Measurements from ENCODE around the gene PSMA1. TPM values are rescaled to one million over a fixed set of nuclear protein-coding genes. Genes with fewer than 3 reads are reported as not detected.
A peak's percentile ranks its signal among the peaks of the same experiment; 100 is the strongest.
"Not testable (repeated sequence)": the region's sequence is repeated elsewhere in the genome, so short reads cannot be mapped to it uniquely, and the experiment has no call there.

The PSMA1 gene
- total and polyA plus RNA-seq, 3 experiments from 2014 or later = 159 to 344 (median 337) TPM

DNA sequence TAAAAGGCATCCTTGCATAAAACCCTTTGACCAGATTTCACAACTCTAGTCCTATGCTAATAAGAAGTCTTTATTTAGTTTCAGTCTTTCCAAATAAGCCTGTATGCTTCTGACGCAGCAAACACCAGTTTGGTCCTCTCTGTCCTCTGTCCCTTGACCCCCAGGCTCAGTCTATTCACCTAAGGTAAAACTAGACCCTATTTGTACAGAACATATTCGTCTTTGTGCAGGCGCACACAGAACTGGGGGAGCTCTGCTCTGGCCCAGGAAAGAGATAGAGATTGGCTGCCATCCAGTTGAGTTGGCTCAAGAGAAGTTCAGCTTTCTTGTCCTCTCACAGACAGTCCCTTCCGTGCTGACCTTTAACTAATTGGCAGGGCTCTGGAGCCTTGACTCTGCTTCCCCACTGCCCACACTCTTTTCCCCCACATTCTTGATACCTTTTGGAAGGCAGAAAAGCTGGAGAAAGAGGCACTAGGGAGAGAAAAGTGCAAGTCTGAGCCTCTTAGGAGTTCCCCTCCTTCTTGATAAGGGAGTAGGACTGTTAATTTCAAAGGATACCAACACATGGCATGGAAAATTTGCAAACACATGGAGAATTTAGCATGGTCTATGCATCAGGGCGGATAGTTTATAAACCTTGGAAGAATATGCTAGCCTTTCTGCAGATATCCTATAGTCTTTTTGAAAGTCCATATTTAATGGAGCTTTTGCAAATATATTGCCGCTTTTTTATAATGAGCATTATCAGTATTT is 21.2 kb upstream of the PSMA1 start:
- Histone ChIP-seq H3K27me3 (ENCODE audit: insufficient read depth, low read length, poor library complexity, severe bottlenecking) (no peaks in the 10 kb centered on the region), H3K27ac (ENCODE audit: low read depth, low read length) (no peak overlapping the region), H3K36me3 (ENCODE audit: insufficient read depth, low read length) (no peaks in the 10 kb centered on the region), H3K4me3 (ENCODE audit: low read length) (no peak overlapping the region), H3K9me3 (ENCODE audit: low read length) (no peaks in the 10 kb centered on the region), H3K4me1 (ENCODE audit: insufficient read depth, low read length) (no peaks in the 10 kb centered on the region)
- ChIA-PET POLR2A (interaction anchor here (0.6 kb wide), 1 partner anchor 55 kb away, joined by 3 read pairs; no protein-coding TSS in a partner anchor), CTCF (interaction anchor here (2.1 to 4.3 kb wide), 3 partner anchors 38 to 367 kb away, joined by 6 to 18 read pairs (median 7); partner anchors contain the start of gene PDE3B)
- peaks cover 18 to 48% (median 42%) of the 10 kb centered on the region in 3 donors for H3K4me1 Mint-ChIP-seq
- H3K27me3 Mint-ChIP-seq = no peaks in the 10 kb centered on the region
- H3K9me3 Mint-ChIP-seq = no peaks in the 10 kb centered on the region
- peak overlapping the region in 4 of 8 donors; percentile 1 to 44 (median 18) for H3K27ac Mint-ChIP-seq
- no peak overlapping the region for H3K4me3 Mint-ChIP-seq
- no peak for DNase-seq
- peaks cover 0 to 4% (median 3%) of the 10 kb centered on the region in 3 donors for H3K36me3 Mint-ChIP-seq

DNA sequence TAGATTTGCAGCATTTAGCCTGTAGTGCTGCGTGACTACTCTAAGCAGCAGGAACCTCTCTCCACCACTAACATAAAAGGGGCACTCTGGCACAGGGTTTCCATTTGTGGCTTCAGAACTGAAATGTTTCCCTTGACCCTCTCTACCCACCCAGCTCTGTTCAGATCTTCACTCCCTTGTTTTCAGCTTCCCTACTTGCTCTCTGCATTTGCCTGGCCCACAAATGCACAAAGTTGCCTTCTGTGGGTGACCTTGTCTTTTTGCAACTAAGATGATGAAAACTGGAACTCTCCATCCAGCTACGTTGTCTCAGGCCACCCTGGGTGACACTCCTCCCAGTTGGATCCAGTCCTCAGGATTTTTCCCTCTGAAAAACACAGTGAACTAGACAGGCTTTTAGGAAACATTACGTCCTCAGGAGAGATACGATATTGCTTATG is 19.8 kb upstream of the PSMA1 start:
- POLR2A ChIA-PET = interaction anchor here (0.6 kb wide), 1 partner anchor 28 kb away, joined by 3 read pairs; no protein-coding TSS in a partner anchor

DNA sequence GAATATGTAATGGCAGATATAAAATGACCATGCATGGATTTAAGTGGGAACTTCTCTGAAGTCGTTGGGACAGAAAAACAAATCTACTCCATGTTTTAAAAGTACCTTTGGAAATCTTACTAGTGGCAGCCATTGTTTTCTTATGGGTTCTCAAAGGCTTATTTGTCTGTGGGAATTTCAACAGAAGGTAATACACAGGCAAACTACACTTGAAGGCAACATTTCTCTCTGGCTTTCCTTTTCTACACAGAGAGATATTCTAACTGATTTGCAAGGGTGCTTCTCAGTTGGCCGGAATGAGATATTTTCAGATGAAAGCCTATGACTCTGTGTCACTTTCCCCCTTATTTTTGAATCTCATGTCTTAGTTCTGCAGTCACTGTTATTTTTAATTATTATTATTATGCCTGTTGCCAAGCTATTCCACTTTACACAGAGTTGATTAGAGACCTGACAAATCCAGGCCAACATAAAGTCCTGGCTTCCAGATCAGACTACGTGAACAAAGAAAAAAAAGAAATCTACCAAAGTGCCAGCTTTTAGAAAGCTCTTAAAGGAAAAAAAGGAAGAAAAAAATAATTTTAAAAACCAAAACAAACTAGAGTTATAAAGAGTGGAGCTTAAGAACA is 18.9 kb upstream of the PSMA1 start:
- POLR2A ChIA-PET = interaction anchor here (0.5 to 0.7 kb wide), 2 partner anchors 14 to 105 kb away, joined by 3 to 5 read pairs; partner anchors contain the start of gene PDE3B

More for the DNA sequence above, 19.8 kb upstream of the PSMA1 start:
- Mint-ChIP-seq H3K27ac (peak overlapping the region in 7 of 8 donors; percentile 12 to 65 (median 41)), H3K4me1 (peaks cover 15 to 39% (median 34%) of the 10 kb centered on the region in 3 donors), H3K36me3 (peaks cover 0 to 3% (median 0%) of the 10 kb centered on the region in 3 donors), H3K27me3 (no peaks in the 10 kb centered on the region), H3K9me3 (no peaks in the 10 kb centered on the region), H3K4me3 (no peak overlapping the region)
- H3K4me1 ChIP-seq (ENCODE audit: insufficient read depth, low read length) = no peaks in the 10 kb centered on the region
- CTCF ChIA-PET = interaction anchor here (1.2 to 4.3 kb wide), 3 partner anchors 98 to 368 kb away, joined by 4 to 18 read pairs (median 13); partner anchors contain the start of gene PDE3B
- no peaks in the 10 kb centered on the region for H3K9me3 ChIP-seq (ENCODE audit: low read length)
- H3K27me3 ChIP-seq (ENCODE audit: insufficient read depth, low read length, poor library complexity, severe bottlenecking) = no peaks in the 10 kb centered on the region
- H3K36me3 ChIP-seq (ENCODE audit: insufficient read depth, low read length) = no peaks in the 10 kb centered on the region
- no peak overlapping the region for H3K27ac ChIP-seq (ENCODE audit: low read depth, low read length)
- DNase-seq = peak in 1 of 5 donors; percentile 12
- H3K4me3 ChIP-seq (ENCODE audit: low read length) = no peak overlapping the region

DNA sequence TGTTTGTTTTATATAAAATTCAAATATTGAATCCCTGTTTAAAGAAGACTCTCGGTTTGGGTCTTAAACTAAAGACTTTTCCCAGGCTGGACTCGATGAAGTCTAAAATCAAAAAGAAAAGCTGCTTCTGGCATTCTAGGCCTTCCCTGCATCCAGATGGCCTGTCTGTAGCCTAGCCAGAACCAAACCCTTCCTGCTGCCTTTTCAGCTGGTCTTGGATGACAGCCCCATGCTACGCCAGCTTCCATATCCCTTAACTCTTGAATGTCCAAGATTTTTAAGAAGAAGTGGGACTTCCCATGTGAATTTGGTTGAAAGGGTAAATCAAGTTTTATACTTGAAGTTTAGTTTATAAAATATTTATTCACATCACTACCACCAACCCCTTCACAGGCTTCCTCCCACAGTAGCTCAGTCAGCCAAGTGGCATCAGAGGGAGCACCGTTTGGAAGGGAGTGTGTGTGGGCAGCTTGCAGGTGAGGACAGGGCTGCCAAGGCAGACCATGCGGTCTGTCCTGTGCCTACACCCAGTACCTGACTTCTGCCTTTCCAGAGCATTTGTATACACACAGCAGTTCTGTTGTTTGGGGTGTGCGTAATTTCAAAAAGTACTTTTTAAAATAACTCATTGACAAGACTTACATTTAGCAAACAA is 18.2 kb upstream of the PSMA1 start:
- CTCF ChIA-PET = interaction anchor here (0.7 to 2.6 kb wide), 3 partner anchors 106 to 370 kb away, joined by 4 to 13 read pairs (median 4); partner anchors contain the start of gene CYP2R1
- Mint-ChIP-seq H3K27me3 (no peaks in the 10 kb centered on the region), H3K27ac (peak overlapping the region in 4 of 8 donors; percentile 51 to 72 (median 68)), H3K4me3 (no peak overlapping the region), H3K9me3 (no peaks in the 10 kb centered on the region), H3K4me1 (peaks cover 12 to 32% (median 28%) of the 10 kb centered on the region in 3 donors), H3K36me3 (no peaks in the 10 kb centered on the region)
- Histone ChIP-seq H3K27me3 (ENCODE audit: insufficient read depth, low read length, poor library complexity, severe bottlenecking) (no peaks in the 10 kb centered on the region), H3K4me1 (ENCODE audit: insufficient read depth, low read length) (no peaks in the 10 kb centered on the region), H3K4me3 (ENCODE audit: low read length) (no peak overlapping the region), H3K9me3 (ENCODE audit: low read length) (no peaks in the 10 kb centered on the region), H3K36me3 (ENCODE audit: insufficient read depth, low read length) (no peaks in the 10 kb centered on the region), H3K27ac (ENCODE audit: low read depth, low read length) (no peak overlapping the region)
- POLR2A ChIA-PET = interaction anchor here (0.5 to 0.7 kb wide), 3 partner anchors 15 to 122 kb away, joined by 3 to 5 read pairs (median 4); partner anchors contain the start of gene PDE3B
- DNase-seq = no peak

More for the DNA sequence above, 18.9 kb upstream of the PSMA1 start:
- no peaks in the 10 kb centered on the region for H3K9me3 Mint-ChIP-seq
- no peaks in the 10 kb centered on the region for H3K27me3 Mint-ChIP-seq
- no peaks in the 10 kb centered on the region for H3K4me1 ChIP-seq (ENCODE audit: insufficient read depth, low read length)
- no peak for DNase-seq
- H3K9me3 ChIP-seq (ENCODE audit: low read length) = no peaks in the 10 kb centered on the region
- H3K27me3 ChIP-seq (ENCODE audit: insufficient read depth, low read length, poor library complexity, severe bottlenecking) = no peaks in the 10 kb centered on the region
- no peaks in the 10 kb centered on the region for H3K36me3 ChIP-seq (ENCODE audit: insufficient read depth, low read length)
- H3K27ac ChIP-seq (ENCODE audit: low read depth, low read length) = no peak overlapping the region
- H3K4me3 Mint-ChIP-seq = no peak overlapping the region
- CTCF ChIA-PET = interaction anchor here (0.9 to 2.6 kb wide), 3 partner anchors 99 to 369 kb away, joined by 4 to 13 read pairs (median 4); no protein-coding TSS in a partner anchor
- no peak overlapping the region for H3K4me3 ChIP-seq (ENCODE audit: low read length)
- peak overlapping the region in 4 of 8 donors; percentile 9 to 72 (median 68) for H3K27ac Mint-ChIP-seq
- no peaks in the 10 kb centered on the region for H3K36me3 Mint-ChIP-seq
- peaks cover 12 to 32% (median 28%) of the 10 kb centered on the region in 3 donors for H3K4me1 Mint-ChIP-seq

DNA sequence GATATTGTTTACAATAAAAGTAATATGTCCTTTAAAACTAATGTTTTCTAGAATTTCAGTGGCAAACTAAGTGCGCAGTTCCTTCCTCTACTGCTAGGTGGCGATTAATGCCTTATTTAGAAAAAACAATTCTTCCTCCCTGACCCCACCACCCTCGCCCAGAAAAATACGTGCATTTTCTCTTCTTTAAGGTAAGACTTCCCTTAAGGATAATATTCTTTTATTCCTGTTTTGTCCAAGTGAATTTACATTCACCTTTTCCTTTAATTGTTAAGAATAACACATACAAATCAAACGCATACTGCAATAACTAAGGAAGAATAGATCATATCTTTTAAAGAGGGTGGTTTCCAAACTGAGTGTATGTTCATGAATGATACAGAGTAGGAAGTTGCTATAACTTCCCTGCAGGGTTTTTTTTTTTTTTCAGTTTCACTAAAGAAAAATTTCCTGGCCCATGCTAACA is 17.0 kb upstream of the PSMA1 start:
- H3K36me3 ChIP-seq (ENCODE audit: insufficient read depth, low read length) = no peaks in the 10 kb centered on the region
- DNase-seq = peak in 3 of 5 donors; percentile 4 to 69 (median 54)
- no peaks in the 10 kb centered on the region for H3K4me1 ChIP-seq (ENCODE audit: insufficient read depth, low read length)
- no peak overlapping the region for H3K27ac ChIP-seq (ENCODE audit: low read depth, low read length)
- Mint-ChIP-seq H3K4me1 (peaks cover 12 to 28% (median 28%) of the 10 kb centered on the region in 3 donors), H3K4me3 (peak overlapping the region; percentile 26 to 88 (median 63)), H3K27ac (peak overlapping the region in 7 of 8 donors; percentile 25 to 95 (median 87)), H3K9me3 (no peaks in the 10 kb centered on the region), H3K36me3 (peaks cover 0 to 2% (median 0%) of the 10 kb centered on the region in 3 donors), H3K27me3 (no peaks in the 10 kb centered on the region)
- ChIA-PET POLR2A (interaction anchor here (0.7 to 1.7 kb wide), 3 partner anchors 41 to 185 kb away, joined by 4 to 10 read pairs (median 4); no protein-coding TSS in a partner anchor), CTCF (interaction anchor here (0.7 to 1.6 kb wide), 4 partner anchors 84 to 371 kb away, joined by 3 to 11 read pairs (median 6); partner anchors contain the start of gene PDE3B)
- peak overlapping the region; percentile 51 for H3K4me3 ChIP-seq (ENCODE audit: low read length)
- H3K27me3 ChIP-seq (ENCODE audit: insufficient read depth, low read length, poor library complexity, severe bottlenecking) = no peaks in the 10 kb centered on the region
- H3K9me3 ChIP-seq (ENCODE audit: low read length) = no peaks in the 10 kb centered on the region

DNA sequence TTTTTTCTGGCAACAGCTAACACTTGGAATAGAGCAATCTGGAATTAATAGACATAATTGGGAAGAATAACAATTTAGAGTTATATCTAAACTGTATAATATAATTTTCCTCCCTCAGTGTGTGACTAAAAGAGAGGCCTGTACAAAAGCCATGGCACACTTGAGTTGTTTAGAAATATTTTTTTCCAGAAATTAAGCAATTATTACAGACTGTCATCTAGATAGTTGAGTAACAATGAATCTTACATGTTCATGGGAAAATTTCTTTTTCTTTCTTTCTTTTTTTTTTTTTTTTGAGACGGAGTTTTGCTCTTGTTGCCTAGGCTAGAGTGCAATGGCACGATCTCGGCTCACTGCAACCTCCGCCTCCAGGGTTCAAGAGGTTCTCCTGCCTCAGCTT is 15.0 kb upstream of the PSMA1 start:
- not testable (repeated sequence) for H3K27ac ChIP-seq (ENCODE audit: low read depth, low read length); H3K36me3 ChIP-seq (ENCODE audit: insufficient read depth, low read length); H3K9me3 Mint-ChIP-seq; H3K27me3 ChIP-seq (ENCODE audit: insufficient read depth, low read length, poor library complexity, severe bottlenecking); H3K9me3 ChIP-seq (ENCODE audit: low read length); DNase-seq; H3K4me3 ChIP-seq (ENCODE audit: low read length); H3K4me1 ChIP-seq (ENCODE audit: insufficient read depth, low read length); H3K36me3 Mint-ChIP-seq; H3K4me3 Mint-ChIP-seq; H3K27me3 Mint-ChIP-seq
- POLR2A ChIA-PET = interaction anchor here (1.0 kb wide), 1 partner anchor 110 kb away, joined by 11 read pairs; no protein-coding TSS in a partner anchor
- peaks cover 12 to 24% (median 19%) of the 10 kb centered on the region in 3 donors for H3K4me1 Mint-ChIP-seq
- CTCF ChIA-PET = interaction anchor here (0.6 to 1.5 kb wide), 3 partner anchors 109 to 373 kb away, joined by 3 to 5 read pairs (median 4); no protein-coding TSS in a partner anchor
- peak overlapping the region in 1 of 8 donors; percentile 14 for H3K27ac Mint-ChIP-seq

DNA sequence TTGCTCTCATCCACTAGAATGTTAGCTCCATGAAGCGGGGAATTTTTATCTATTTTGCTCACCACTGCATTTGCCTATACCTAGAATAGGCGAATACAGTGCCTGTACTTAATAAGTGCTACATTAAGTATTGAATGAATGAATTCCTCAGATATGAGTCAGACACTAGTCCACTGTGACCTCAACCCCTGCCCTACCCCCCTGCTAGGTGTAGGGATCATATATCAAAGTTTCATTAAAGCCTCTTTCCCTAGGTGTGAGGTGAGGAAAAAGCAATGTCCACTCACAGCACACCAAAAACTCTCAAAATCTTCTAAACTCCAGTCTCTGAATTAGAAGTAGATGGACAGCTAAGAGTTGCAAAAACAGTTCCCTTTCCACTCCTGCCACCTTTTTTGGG is 9.8 kb upstream of the PSMA1 start:
- Histone ChIP-seq H3K27ac (ENCODE audit: low read depth, low read length) (no peak overlapping the region), H3K27me3 (ENCODE audit: insufficient read depth, low read length, poor library complexity, severe bottlenecking) (no peaks in the 10 kb centered on the region), H3K36me3 (ENCODE audit: insufficient read depth, low read length) (no peaks in the 10 kb centered on the region), H3K4me3 (ENCODE audit: low read length) (no peak overlapping the region), H3K4me1 (ENCODE audit: insufficient read depth, low read length) (no peaks in the 10 kb centered on the region), H3K9me3 (ENCODE audit: low read length) (no peaks in the 10 kb centered on the region)
- Mint-ChIP-seq H3K27ac (no peak overlapping the region), H3K4me1 (no peaks in the 10 kb centered on the region), H3K27me3 (no peaks in the 10 kb centered on the region), H3K4me3 (no peak overlapping the region), H3K9me3 (no peaks in the 10 kb centered on the region), H3K36me3 (peaks cover 0 to 4% (median 3%) of the 10 kb centered on the region in 3 donors)
- CTCF ChIA-PET = interaction anchor here (1.1 kb wide), 1 partner anchor 9 kb away, joined by 4 read pairs; the partner anchor contains the start of gene PSMA1
- DNase-seq = no peak
- POLR2A ChIA-PET = no interaction called here

Measured in CD8-positive, alpha-beta memory T cell (primary cell).